GM12872 (cell line): Measurements from ENCODE around the gene SMYD3.

Source experiments
- CTCF ChIP-seq: IDR thresholded peaks from 3 replicates; pipeline ENCODE4 v1.5.1; 2011; ENCODE audit warnings: low read depth, mild to moderate bottlenecking, low read length, moderate library complexity; ENCODE audit not compliant: insufficient read depth

Gene SMYD3

GRCh38 chr1:246093230-246093629 is 413.8 kb downstream of the SMYD3 start:
- no peak for TF ChIP-seq CTCF

GRCh38 chr1:246092136-246092535 is 414.9 kb downstream of the SMYD3 start:
- no peak for TF ChIP-seq CTCF

- TF ChIP-seq CTCF, result no peak
Observed at GRCh38 chr1:246091477-246091876, 415.6 kb downstream of the SMYD3 start.

GRCh38 chr1:246086191-246086590 is 420.9 kb downstream of the SMYD3 start:
- no peak for TF ChIP-seq CTCF

GRCh38 chr1:246083416-246083815 is 423.7 kb downstream of the SMYD3 start:
- TF ChIP-seq CTCF, result no peak

GRCh38 chr1:246081856-246082668 is 425.0 kb downstream of the SMYD3 start:
- no peak for TF ChIP-seq CTCF

- no peak for TF ChIP-seq CTCF
Observed at GRCh38 chr1:246081138-246081702, 425.9 kb downstream of the SMYD3 start.
